H9 (cell line): ENCODE measurements around the gene SMCO1. TPM values are rescaled to one million over a fixed set of nuclear protein-coding genes. Genes with fewer than 3 reads are reported as not detected.

Source experiments
- DNase-seq: peaks from one replicate; pipeline ENCODE4 v3.0.0-alpha.2; 2017
- H2AFZ ChIP-seq: one replicate; pipeline ENCODE4 v1.6.1; 2013; ENCODE audit warnings: mild to moderate bottlenecking, low read length, control low read depth, moderate library complexity
- H2AK5ac ChIP-seq: 2 replicates; pipeline ENCODE4 v1.6.1; 2013; ENCODE audit warnings: low read length, control low read depth, mixed read lengths; ENCODE audit not compliant: insufficient read length
- H2BK120ac ChIP-seq: one replicate; pipeline ENCODE4 v1.6.1; 2013; ENCODE audit warnings: low read depth, mild to moderate bottlenecking, low read length, control low read depth, inconsistent platforms; ENCODE audit not compliant: poor library complexity, severe bottlenecking
- H2BK12ac ChIP-seq: 2 replicates; pipeline ENCODE4 v1.6.1; 2013; ENCODE audit warnings: low read length, control low read depth, mixed read lengths, low read depth; ENCODE audit not compliant: insufficient read length
- H2BK15ac ChIP-seq: 2 replicates; pipeline ENCODE4 v1.6.1; 2013; ENCODE audit warnings: low read depth, low read length, control low read depth
- H2BK20ac ChIP-seq: one replicate; pipeline ENCODE4 v1.6.1; 2013; ENCODE audit warnings: low read depth, mild to moderate bottlenecking, low read length, control low read depth, inconsistent platforms; ENCODE audit not compliant: poor library complexity, severe bottlenecking
- H2BK5ac ChIP-seq: 2 replicates; pipeline ENCODE4 v1.6.1; 2013; ENCODE audit warnings: low read length, control low read depth, mixed read lengths; ENCODE audit not compliant: insufficient read length
- H3K14ac ChIP-seq: 2 replicates; pipeline ENCODE4 v1.6.1; 2013; ENCODE audit warnings: low read length, control low read depth; ENCODE audit not compliant: insufficient read depth
- H3K18ac ChIP-seq: 2 replicates; pipeline ENCODE4 v1.6.1; 2013; ENCODE audit warnings: low read depth, mild to moderate bottlenecking, mixed read lengths, low read length, control low read depth; ENCODE audit not compliant: insufficient read length
- H3K23ac ChIP-seq: 2 replicates; pipeline ENCODE4 v1.6.1; 2013; ENCODE audit warnings: low read length, control low read depth, mixed read lengths, low read depth; ENCODE audit not compliant: insufficient read length
- H3K23me2 ChIP-seq: 2 replicates; pipeline ENCODE4 v1.6.1; 2013; ENCODE audit warnings: low read depth, mild to moderate bottlenecking, mixed read lengths, low read length, control low read depth; ENCODE audit not compliant: insufficient read length, poor library complexity, severe bottlenecking
- H3K27ac ChIP-seq: 2 replicates; pipeline ENCODE4 v1.5.1; 2013; ENCODE audit warnings: low read length, control low read depth, mixed read lengths, low read depth; ENCODE audit not compliant: insufficient read length
- H3K27me3 ChIP-seq: 2 replicates; pipeline ENCODE4 v1.6.1; 2013; ENCODE audit warnings: low read length, control low read depth, inconsistent platforms; ENCODE audit not compliant: insufficient read depth
- H3K4ac ChIP-seq: 2 replicates; pipeline ENCODE4 v1.6.1; 2013; ENCODE audit warnings: low read depth, mild to moderate bottlenecking, control low read depth, inconsistent platforms, low read length, moderate library complexity
- H3K4me1 ChIP-seq: 2 replicates; pipeline ENCODE4 v1.6.1; 2013; ENCODE audit warnings: low read length, control low read depth, inconsistent platforms; ENCODE audit not compliant: insufficient read depth
- H3K4me2 ChIP-seq: 2 replicates; pipeline ENCODE4 v1.6.1; 2013; ENCODE audit warnings: low read length, control low read depth, mixed read lengths; ENCODE audit not compliant: insufficient read length, insufficient read depth
- H3K56ac ChIP-seq: 2 replicates; pipeline ENCODE4 v1.6.1; 2013; ENCODE audit warnings: low read depth, mild to moderate bottlenecking, mixed read lengths, low read length, control low read depth; ENCODE audit not compliant: insufficient read length
- H3K79me1 ChIP-seq: 2 replicates; pipeline ENCODE4 v1.6.1; 2013; ENCODE audit warnings: low read depth, mild to moderate bottlenecking, moderate library complexity, low read length, control low read depth, inconsistent platforms; ENCODE audit not compliant: insufficient read depth, poor library complexity, severe bottlenecking
- H3K79me2 ChIP-seq: 2 replicates; pipeline ENCODE4 v1.6.1; 2013; ENCODE audit warnings: low read length, control low read depth, inconsistent platforms; ENCODE audit not compliant: insufficient read depth
- H3K9ac ChIP-seq: 2 replicates; pipeline ENCODE4 v1.6.1; 2013; ENCODE audit warnings: low read length, control low read depth, mixed read lengths; ENCODE audit not compliant: insufficient read length; ENCODE audit errors: extremely low read depth
- H3K9me3 ChIP-seq: one replicate; pipeline ENCODE4 v1.6.1; 2013; ENCODE audit warnings: low read depth, low read length, inconsistent platforms; ENCODE audit not compliant: control insufficient read depth
- H3T11ph ChIP-seq: one replicate; pipeline ENCODE4 v1.6.1; 2013; ENCODE audit warnings: mild to moderate bottlenecking, low read length, control low read depth, inconsistent platforms
- H4K20me1 ChIP-seq: one replicate; pipeline ENCODE4 v1.6.1; 2013; ENCODE audit not compliant: control insufficient read depth, insufficient read length, insufficient read depth
- H4K5ac ChIP-seq: 2 replicates; pipeline ENCODE4 v1.6.1; 2013; ENCODE audit warnings: low read depth, mild to moderate bottlenecking, mixed read lengths, low read length, control low read depth; ENCODE audit not compliant: insufficient read length
- H4K8ac ChIP-seq: replicated peaks from 2 replicates; pipeline ENCODE4 v1.6.1; 2013; ENCODE audit warnings: low read length, control low read depth, mixed read lengths, low read depth; ENCODE audit not compliant: insufficient read length
- H4K91ac ChIP-seq: 2 replicates; pipeline ENCODE4 v1.6.1; 2013; ENCODE audit warnings: low read depth, mild to moderate bottlenecking, moderate library complexity, mixed read lengths, low read length, control low read depth; ENCODE audit not compliant: insufficient read length
- H3K27ac Mint-ChIP-seq, 3 experiments: 2 replicates in 2 of 3; 3 replicates in 1 of 3; pipeline ENCODE4 v1.8.0; 2020 to 2021; ENCODE audit warnings: mixed read lengths in 3 of 3, mild to moderate bottlenecking in 1 of 3, moderate library complexity in 1 of 3
- H3K27me3 Mint-ChIP-seq: 2 replicates; pipeline ENCODE4 v1.8.0; 2021; ENCODE audit warnings: low read depth, mild to moderate bottlenecking, moderate library complexity, mixed read lengths
- H3K36me3 Mint-ChIP-seq, 3 experiments: 2 replicates in 2 of 3; 3 replicates in 1 of 3; pipeline ENCODE4 v1.8.0; 2020 to 2021; ENCODE audit warnings: low read depth in 3 of 3, mixed read lengths in 3 of 3; ENCODE audit not compliant: insufficient read depth in 1 of 3
- H3K4me1 Mint-ChIP-seq, 2 experiments: 2 replicates each; pipeline ENCODE4 v1.8.0; 2020; ENCODE audit warnings: mixed read lengths in 2 of 2
- H3K4me3 Mint-ChIP-seq, 2 experiments: 2 replicates in 1 of 2; 3 replicates in 1 of 2; pipeline ENCODE4 v1.8.0; 2020 to 2021; ENCODE audit warnings: mild to moderate bottlenecking in 2 of 2, mixed read lengths in 2 of 2, moderate library complexity in 1 of 2
- H3K9me3 Mint-ChIP-seq, 2 experiments: 2 replicates in 1 of 2; 3 replicates in 1 of 2; pipeline ENCODE4 v1.8.0; 2020; ENCODE audit warnings: mild to moderate bottlenecking in 2 of 2, mixed read lengths in 2 of 2, moderate library complexity in 1 of 2
- CTCF ChIP-seq: fragments of 200-600 bp; sonication (generic); conservative IDR thresholded peaks from 3 replicates; pipeline ENCODE4 v1.8.0; 2021; ENCODE audit warnings: antibody characterized with exemption, mild to moderate bottlenecking
- WGBS: extraction: QIAGEN DNeasy Blood & Tissue Kit; methylation state at CpG from one replicate; pipeline ENCODE4 v1.1.7; 2013; ENCODE audit warnings: missing lambda C conversion rate, low lambda C conversion rate, mixed read lengths; ENCODE audit not compliant: insufficient read length; ENCODE audit errors: extremely low coverage; 5-methylcytosine and 5-hydroxymethylcytosine counted together
- total RNA-seq: library from RNA; stranded (reverse); gene quantifications from 2 replicates; pipeline ENCODE4 v1.2.1, GENCODE V29; 2021

The SMCO1 gene
- total RNA-seq, 1 experiment from 2014 or later, result not detected

- TF ChIP-seq CTCF, result no peak
- no peak overlapping the region for H2BK15ac ChIP-seq
- no peak overlapping the region for H2BK120ac ChIP-seq
- no peak overlapping the region for H3K18ac ChIP-seq
- no peak overlapping the region for H3K9ac ChIP-seq
- no peaks in the 10 kb centered on the region for H3K9me3 ChIP-seq
- H3K27ac Mint-ChIP-seq, result no peak overlapping the region
- H3K4me1 Mint-ChIP-seq, result no peaks in the 10 kb centered on the region
- no peaks in the 10 kb centered on the region for H3K9me3 Mint-ChIP-seq
- H3K27ac ChIP-seq, result no peak overlapping the region
- H3K79me1 ChIP-seq, result no peaks in the 10 kb centered on the region
- H4K8ac ChIP-seq, result no peak overlapping the region
- no peak overlapping the region for H3K4ac ChIP-seq
- no peak overlapping the region for H3K4me3 Mint-ChIP-seq
- no peaks in the 10 kb centered on the region for H3K4me1 ChIP-seq
- no peak overlapping the region for H2AFZ ChIP-seq
- no peak overlapping the region for H2BK12ac ChIP-seq
- no peaks in the 10 kb centered on the region for H3K79me2 ChIP-seq
- no peak overlapping the region for H4K5ac ChIP-seq
- no peaks in the 10 kb centered on the region for H3K27me3 ChIP-seq
- H2BK5ac ChIP-seq, result no peak overlapping the region
- H4K91ac ChIP-seq, result no peak overlapping the region
- no peaks in the 10 kb centered on the region for H4K20me1 ChIP-seq
- H3K27me3 Mint-ChIP-seq, result no peaks in the 10 kb centered on the region
- H3K23me2 ChIP-seq, result no peaks in the 10 kb centered on the region
- H3K56ac ChIP-seq, result no peak overlapping the region
- H3K4me2 ChIP-seq, result no peak overlapping the region
- H3T11ph ChIP-seq, result no peak overlapping the region
- no peak overlapping the region for H2AK5ac ChIP-seq
- no peak overlapping the region for H3K23ac ChIP-seq
- no CpG with 5 or more reads among the region's 4 CpGs for WGBS
- no peak for DNase-seq
- no peaks in the 10 kb centered on the region for H3K36me3 Mint-ChIP-seq
- H2BK20ac ChIP-seq, result no peak overlapping the region
- no peak overlapping the region for H3K14ac ChIP-seq
These were observed 57.1 kb downstream of the SMCO1 start for GRCh38 chr3:196458063-196458462.
